GM19351 (cell line): Measurements from ENCODE around the gene PTPRJ.
A peak's percentile ranks its signal among the peaks of the same experiment; 100 is the strongest.

Experiments used
- ATAC-seq: cut with Tn5 transposase; IDR thresholded peaks from one replicate; pipeline ENCODE4 v1.9.1; 2021; ENCODE audit warnings: mild to moderate bottlenecking, moderate library complexity; ENCODE audit not compliant: unreplicated experiment

Gene PTPRJ

DNA sequence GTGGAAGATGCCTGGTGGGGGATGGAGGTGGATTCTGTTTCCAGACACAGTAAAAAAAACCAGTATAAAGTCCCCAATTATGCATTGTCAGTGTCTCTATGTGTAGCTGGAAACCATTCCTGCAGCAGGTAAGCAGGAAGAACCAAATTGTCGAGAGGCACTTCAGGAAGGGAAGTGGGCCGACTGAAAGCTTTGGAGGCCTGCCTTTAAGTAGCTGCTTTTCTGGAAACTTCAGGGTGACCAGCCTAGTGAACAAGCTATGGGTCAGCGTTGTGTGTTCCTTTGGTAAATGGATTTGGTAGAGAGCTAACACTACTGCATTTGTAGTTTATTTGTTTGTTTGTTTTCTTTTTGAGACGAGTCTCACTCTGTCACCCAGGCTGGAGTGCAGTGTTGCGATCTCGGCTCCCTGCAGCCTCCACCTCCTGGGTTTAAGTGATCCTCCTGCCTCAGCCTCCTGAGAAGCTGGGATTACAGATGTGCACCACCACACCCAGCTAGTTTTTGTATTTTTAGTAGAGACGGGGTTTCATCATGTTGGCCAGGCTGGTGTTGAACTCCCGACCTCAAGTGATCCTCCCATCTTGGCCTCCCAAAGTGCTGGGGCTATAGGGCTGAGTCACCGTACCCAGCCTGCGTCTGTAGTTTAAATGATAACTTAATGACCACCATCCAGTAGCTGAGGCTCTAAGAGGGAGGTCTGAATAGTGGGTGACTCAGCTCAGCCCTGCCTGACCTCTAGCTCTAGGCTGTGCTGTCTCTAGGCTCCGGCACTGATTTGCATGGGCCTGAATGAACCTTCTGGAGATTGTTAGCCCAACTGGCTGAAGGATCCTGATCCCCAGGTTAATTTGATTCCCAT is 12.8 kb downstream of the PTPRJ start:
- ATAC-seq: no peak

DNA sequence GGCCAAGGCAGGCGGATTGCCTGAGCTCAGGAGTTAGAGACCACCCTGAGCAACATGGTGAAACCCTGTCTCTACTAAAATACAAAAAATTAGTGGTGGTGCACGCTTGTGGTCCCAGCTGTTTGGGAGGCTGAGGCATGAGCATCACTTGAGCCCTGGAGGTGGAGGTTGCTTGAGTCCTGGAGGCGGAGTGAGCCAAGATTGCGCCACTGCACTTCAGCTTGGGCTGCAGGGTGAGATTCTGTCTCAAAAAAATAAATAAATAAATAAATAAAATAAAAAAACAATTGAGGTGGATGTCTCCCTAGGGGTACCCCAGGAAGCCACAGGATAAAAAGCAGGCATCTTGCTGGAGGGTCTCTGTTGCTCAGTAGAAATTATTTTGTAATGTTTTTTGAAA is 14.1 kb downstream of the PTPRJ start:
- ATAC-seq: no peak

DNA sequence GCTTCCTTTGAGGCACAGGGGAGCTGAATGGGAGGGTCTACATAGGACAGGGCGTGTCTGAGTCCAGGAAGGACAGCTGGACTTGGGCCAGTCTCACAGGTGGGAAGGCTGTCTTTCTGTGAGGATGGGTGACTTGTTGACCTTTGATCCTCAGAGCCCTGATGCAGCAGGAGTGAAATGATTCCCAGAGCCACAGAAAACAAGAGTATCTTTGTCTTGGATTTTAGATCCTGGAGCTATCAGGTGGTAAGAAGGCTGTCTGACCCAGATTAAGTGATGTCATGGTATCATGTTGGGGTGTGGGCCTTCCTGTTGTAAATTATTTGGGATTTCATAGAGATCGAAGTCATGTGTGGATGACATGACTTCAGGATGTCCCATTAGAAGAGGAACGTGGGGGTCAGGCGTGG is 15.0 kb downstream of the PTPRJ start:
- no peak for ATAC-seq

DNA sequence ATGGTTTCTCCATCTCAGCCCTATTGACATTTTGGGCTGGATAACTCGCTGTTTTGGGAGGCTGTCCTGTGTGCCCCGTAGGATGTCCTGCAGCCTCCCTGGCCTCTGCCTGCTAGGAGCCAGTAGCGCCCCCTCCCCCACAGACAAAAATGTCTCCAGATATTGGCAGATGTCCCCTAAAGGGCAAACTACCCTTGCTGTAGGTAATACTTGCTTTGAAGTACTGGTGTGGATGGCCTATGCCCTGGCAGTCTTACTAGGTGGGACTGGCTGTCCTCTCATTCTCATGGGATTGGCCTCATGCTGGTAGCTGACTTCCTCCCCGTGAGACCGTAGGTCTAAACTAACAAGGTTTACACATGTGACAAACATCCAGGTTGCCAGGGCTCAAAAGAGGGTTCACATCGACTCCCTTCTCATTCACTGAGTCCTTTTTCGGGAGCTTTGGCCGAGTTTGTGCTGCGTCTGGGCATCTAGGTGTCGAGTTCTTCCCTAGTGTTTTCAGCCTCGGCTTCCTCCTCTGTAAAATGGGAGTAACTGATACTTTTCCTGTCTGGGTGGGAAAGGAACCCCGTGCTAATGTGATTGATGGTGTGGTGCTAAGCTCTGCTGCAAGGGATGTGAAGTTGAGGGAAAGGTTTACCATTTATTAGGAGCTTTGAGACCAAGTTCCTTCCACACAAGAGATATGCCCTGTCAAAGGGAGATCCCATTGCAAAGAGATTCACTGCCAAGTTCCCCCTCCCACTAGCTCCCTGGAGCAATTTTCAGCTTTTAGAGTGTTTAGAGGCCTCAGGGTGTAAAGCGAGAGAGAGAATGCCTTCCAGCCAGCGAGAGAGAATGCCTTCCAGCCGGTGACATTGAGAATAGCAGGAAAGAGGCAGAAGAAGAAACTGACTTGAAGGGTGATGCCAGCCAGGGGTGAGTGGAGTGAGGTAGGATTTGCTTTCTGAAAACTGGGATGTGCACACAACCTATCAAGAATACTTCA is 17.0 kb downstream of the PTPRJ start:
- no peak for ATAC-seq

DNA sequence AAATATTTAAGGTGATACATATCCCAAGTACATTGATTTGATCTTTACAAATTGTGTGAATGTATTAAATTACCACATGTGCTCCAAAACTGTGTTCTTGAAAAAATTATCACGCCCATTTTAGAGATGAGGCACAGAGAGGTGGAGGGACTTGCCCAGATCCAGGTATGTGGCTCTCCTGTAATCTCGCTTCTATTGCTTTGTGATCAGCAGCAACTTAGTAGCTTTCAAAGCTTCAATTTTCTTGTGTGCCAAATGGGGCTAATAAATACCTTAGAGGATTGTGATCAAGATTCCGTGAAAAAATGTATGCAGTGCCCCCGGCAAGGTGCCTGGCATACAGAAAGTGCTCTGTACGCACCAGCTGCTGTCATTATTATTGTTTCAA is 18.0 kb downstream of the PTPRJ start:
- ATAC-seq: no peak

DNA sequence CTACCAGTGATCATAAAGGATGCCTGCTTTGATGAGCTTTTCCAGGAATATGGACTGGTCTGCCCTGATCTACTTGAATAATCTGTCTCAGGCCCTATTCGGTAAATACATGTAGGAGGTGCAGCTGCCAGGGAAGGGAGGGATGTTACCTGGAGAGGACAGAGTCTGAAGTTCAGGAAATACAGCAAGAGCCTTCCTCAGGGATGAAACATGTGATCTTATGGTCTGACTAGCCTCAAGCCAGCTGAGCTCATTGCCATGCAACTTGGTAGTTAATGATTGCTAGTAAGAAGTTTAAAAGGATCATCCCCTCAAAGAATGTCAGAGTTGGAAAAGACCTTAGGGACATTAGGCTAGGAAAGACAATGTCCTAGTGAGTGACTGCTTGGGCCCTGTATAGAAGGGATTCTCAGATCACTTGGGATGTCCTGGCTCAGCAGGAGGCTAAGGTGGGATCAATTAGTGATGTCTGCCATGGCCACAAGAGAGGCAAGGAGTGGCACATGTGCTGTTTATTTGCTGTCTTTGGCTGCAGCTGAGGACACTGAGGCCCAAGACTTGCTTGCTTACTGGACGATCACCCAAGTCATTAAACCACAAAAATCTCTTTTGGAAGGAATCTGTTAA is 18.5 kb downstream of the PTPRJ start:
- no peak for ATAC-seq

DNA sequence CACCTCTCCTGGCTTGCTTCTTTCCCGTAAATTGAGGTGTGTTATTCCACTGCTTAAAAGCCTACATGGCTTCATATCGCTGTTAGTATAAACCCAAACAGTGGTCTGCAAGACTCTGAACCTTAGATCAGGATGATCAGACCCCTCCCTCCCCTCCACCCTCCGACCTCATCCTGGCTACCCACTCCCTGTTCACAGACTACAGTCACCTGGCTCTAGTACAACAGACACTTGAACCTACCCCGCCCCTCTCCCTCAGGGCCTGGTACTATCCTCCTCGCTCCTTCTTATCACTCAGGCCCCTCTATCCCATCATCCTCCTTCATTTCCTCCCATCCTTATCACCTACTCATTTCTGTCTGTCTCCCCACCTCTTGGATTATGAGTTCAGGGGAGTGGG is 20.1 kb downstream of the PTPRJ start:
- ATAC-seq: no peak

DNA sequence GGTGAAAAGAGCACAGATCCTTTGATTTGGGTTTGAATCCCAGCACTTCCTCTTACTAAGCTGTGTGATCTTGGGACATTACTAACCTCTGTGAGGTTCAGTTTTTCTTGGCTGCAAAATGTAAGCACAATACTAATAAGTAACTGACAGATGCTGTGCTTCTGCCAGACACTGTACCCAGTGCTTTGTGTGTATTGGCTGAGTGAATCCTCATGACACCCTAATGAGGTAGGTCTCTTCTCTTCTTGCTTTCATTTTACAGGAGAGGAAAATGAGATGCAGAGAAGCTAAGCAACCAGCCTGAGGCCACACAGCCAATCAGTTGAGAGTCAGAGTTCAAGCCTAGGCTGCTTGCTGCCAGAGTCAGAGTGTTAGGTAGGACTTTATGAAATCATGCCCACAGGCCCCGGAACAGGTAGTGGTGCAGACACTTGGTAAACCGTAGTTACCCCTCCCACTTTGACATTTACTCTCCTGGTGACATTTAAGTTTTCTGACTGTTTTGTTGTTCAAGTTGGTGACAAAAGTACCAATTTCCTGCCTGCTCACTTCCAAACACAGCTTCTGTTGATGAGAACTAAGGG is 21.2 kb downstream of the PTPRJ start:
- ATAC-seq: peak; percentile 79

DNA sequence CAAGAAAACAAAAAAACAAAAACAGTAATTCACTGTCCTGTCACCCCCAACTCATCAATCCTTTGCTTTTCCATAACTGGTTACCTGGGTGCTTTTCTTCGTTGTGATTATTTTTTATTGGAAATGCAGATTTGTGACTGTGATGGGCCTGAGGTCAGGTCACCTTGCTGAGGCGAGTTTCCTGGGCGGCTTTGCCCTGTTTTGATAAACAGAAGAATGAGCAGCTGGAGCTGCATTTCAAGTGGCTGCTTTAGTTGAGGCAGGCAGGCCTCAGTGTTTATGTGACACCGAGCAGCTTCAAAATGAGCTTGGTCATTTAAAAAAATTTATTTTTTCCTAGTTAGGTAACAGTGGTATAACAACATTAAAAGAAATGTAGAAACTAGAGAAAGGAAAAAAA is 22.2 kb downstream of the PTPRJ start:
- no peak for ATAC-seq

DNA sequence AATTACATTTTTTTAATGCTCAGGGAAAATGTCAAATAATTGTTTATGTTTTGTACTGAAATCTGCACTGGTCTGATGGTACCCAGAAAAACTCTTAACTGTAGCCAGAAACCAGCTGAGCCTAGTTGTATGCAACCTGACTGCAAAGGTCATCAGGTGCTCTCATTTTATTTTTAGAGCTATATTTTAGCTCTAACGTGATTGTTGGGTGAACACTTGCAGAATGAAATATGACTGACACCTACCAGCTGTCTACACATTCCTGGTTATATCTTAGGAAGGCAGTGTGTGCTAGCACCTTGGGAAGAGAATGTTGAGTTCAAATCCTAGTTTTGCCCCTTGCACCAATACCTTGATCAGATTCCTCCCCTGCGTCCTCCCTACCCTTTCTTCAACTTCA is 23.6 kb downstream of the PTPRJ start:
- ATAC-seq: no peak

DNA sequence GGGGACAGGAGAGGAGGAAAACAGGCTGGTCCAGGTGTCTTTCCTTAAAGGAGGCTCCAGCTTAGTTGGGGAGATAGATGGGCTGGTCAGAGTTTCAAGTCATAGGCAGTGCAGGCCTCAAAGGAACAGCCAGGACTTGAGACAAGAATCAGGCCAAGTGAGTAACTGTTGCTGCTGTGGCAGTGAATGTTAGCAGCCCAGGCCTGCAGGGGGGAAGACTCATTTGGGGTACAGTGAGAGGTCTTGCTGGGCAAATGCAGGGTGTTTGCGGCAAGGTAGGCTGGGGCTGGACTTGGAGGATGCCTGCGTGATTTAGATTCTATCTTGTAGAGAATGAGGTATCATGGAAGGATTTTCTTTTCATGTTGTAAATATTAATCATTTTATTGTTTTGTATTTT is 24.1 kb downstream of the PTPRJ start:
- no peak for ATAC-seq

DNA sequence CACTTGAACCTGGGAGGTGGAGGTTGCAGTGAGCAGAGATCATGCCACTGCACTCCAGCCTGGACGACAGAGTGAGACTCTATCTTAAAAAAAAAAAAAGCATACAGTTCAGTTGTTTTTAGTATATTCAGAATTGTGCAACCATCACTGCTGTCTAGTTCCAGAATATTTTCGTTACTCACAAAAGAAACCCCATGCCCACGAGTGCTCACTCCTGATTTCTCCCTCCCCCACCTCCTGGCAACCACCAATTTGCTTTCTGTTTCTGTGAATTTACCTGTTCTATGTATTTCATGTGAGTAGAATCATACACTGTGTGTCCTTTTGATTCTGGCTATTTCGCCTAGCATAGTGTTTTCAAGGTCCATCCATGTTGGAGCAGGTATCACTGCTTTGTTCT is 24.8 kb downstream of the PTPRJ start:
- ATAC-seq: no peak

DNA sequence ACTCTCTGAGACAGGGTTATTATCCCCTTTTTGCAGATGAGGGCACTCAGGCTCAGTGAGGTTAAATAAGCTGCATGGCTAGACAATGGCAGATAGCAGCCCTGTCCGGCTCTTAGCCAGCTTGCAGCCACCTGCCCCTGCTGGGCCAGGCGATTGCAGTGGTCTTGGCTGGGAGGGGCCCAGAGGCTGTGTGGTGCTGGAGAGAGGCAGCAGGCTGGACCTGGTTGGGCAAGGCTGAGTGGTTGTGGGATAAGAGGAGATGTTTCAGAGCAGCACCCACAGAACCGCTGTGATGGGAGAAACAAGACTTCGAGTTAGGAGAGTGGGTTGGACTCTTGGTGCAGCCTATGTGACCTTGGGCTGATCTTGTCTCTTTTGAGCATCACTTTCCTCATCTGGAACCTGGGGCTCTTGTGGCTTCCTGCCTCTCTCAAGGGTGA is 25.5 kb downstream of the PTPRJ start:
- ATAC-seq: no peak

DNA sequence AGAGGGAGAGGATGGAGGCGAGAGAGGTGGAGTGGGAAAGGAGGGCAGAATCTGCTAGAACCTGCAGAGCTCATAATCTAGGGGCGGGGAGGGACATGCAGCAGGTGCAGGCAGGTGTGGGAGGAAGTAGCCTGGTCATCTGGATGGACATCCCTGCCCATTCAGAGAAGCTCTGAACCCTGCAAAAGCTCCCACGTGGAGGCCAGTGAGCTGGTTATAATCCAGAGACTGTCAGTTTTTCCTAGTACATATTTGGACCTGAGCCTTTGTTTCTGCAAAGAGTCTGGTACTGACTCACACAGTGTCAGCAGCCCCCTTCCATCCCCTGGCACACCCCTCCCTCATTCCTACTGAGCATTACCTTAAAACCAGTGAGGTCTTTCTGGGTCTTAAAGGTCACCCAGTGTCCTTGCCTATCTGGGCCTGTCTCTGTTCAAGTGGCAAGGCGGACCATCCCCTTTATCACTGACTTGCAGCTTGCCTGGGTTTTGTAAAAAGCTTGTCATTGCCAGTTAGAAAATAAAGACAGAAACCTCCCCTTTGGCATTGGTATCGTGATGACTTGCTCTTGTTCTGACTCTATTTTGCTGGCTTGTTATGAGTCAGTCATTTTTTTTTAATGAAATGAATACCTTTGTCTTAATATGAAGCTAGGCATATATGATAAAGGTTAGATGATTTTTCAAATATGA is 26.1 kb downstream of the PTPRJ start:
- peak; percentile 57 for ATAC-seq

DNA sequence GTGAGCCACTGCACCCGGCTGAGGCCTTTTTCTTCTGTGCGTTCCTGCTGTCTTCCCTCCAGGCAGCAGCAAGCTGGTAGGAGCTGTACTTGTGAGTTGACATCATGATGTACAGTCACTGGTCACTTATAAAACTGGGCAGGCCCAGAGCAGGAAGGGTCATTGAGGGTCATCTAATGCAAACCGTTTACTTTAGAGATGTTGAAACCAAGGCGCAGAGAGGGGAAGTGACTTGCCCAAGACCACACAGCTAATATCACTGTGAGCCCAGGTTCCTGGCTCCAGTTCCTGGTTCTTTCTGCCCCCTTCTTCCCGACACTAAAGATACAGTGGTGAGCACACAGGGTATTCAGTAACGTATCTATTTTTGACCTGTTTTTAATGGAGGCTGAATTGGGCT is 27.3 kb downstream of the PTPRJ start:
- ATAC-seq: no peak

DNA sequence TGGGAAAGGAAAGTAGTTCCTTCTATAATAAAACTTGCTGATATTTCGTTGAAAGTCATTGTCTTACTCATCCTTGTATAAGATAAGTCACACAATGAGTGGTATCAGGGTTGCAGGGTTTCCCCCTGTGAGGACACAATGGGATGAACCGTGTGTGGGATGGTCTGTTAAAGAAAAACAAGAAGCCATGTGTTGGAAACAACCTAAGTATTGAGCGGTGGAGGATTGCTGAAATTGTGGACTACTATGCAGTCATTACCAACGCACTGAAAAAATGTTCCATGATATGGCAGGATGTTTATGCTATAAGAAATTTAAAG is 28.6 kb downstream of the PTPRJ start:
- ATAC-seq: peak; percentile 38

DNA sequence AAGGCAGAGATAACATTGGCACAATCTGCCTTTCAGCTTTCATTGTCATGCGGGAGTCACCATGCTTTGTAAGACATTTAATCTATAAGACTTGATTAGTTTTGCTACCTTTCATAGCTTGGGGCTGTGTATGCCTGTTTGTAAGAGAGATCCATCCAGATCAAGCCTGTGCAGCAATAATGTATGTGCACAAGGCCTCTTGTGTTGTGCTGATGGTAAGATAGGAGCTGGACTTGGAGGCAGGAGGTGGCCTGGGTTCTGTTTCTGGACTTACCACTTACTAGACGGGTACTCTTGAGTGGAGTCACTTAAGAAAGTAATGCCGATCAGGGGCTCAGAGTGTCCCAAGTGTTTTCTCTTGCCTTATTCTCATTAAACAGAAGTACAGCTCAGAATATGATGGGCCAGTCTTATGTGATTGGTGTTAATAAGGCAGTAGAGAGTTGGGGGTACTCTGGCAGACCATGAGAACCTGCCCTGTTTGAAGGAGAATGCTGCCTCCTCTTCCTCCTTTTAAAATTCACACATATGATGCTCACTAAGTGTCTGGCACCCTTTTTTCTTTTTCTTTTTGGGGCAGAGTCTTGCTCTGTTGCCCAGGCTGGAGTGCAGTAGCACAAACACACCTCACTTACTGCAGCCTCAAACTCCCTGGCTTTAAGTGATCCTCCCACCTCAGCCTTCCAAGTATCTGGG is 30.9 kb downstream of the PTPRJ start:
- no peak for ATAC-seq

DNA sequence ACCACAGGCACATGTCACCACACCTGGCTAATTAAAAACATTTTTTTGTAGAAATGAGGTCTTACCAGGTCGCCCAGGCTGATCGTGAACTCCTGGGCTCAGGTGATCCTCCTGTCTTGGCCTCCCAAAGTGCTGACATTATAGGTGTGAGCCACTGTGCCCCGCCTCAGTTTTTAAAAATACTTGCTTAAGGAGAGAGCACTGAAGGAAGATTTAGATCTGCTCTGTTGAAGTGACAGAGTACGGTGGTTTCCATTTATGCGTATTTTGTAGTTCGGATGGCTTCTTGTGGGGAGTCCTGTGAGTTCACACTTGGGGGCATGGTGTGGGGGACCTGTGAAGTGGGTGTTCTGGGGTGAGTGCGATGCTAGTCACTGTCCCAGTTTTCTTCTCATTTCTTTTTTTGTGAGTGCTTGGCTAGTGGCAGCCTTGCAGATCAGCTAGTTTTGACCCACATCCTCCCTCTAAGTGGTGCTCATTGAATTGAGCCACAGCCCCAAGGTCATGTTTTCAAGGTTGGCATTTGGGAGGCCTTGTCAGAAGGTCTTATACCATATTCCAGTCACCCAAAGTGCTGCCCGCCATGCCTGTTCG is 31.5 kb downstream of the PTPRJ start:
- peak; percentile 24 for ATAC-seq

DNA sequence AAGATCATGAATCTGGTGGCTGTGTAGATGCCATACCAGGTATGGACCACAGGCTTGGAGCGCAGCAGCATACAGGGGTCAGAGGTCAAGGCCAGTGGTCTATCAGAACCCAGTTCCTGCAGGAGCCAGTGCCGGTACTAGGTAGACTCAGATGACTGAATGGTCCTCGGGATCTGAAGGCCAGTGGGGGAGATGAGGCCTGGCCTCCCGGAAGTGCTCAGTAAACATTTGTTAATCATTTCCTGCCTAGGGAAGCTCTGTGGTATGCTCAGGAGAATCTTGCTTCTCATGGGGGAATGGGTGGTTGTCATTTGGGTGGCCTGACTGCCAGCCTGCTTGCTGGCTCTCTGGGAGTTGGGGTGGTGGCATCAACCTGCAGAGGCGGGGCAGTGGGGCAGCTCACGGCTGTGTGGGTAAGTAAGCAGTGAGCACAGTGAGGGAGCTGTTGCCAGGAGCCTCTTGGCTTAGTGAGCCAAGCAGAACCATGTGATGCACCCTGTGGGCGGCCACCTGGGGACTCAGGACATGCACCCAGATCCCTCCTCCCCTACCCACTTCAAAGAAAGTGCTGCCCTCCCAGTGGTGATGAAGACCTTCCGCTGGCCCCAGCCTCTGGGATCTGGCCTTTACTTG is 33.0 kb downstream of the PTPRJ start:
- peak; percentile 57 for ATAC-seq
